NB4 (cell line): ENCODE results near the gene TRIM62.

ENCODE experiments used
- MAX ChIP-seq: IDR thresholded peaks from 2 replicates; pipeline ENCODE4 v1.6.1; 2011; ENCODE audit warnings: low read depth, low read length
- MYC ChIP-seq: IDR thresholded peaks from 2 replicates; pipeline ENCODE4 v1.6.1; 2011; ENCODE audit warnings: low read depth, low read length
- POLR2A ChIP-seq: IDR thresholded peaks from 2 replicates; pipeline ENCODE4 v1.6.1; 2011; ENCODE audit warnings: mild to moderate bottlenecking; ENCODE audit not compliant: insufficient read length; ENCODE audit errors: extremely low read depth
- TF ChIP-seq, protein P1 (sequence below): IDR thresholded peaks from one replicate; pipeline ENCODE4 v1.5.1; 2012; ENCODE audit warnings: low read depth, low read length

DNA sequence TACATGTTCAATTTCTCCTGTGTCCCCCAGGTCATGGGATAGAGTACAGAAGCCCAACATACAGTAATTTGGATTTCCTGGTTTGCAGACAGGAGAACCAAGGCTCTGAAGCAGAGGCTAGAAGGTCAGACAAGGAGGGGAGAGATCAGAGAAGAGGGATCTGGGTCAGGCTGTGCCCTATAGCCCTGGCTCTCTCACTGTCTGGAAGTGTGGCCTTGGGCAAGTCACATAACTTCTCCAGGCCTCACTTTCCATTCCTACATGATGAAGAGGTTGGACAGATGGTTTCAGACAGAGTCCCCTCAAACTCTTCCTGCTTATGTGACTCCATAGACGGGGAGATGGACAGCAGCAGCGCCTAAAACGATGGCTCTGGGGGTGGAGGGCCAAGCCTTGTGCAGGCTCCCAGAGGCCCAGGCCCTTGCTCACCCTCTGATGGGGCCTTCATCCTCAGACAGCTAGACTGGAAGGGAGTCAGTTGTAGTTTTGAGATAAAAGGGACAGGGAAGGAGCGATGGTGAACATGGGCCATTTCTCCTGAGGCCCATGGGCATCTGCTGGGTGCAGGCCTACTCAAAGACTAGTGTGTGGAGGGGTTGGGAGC, 2.9 kb downstream of the TRIM62 start:
- TF ChIP-seq, protein P1, sequence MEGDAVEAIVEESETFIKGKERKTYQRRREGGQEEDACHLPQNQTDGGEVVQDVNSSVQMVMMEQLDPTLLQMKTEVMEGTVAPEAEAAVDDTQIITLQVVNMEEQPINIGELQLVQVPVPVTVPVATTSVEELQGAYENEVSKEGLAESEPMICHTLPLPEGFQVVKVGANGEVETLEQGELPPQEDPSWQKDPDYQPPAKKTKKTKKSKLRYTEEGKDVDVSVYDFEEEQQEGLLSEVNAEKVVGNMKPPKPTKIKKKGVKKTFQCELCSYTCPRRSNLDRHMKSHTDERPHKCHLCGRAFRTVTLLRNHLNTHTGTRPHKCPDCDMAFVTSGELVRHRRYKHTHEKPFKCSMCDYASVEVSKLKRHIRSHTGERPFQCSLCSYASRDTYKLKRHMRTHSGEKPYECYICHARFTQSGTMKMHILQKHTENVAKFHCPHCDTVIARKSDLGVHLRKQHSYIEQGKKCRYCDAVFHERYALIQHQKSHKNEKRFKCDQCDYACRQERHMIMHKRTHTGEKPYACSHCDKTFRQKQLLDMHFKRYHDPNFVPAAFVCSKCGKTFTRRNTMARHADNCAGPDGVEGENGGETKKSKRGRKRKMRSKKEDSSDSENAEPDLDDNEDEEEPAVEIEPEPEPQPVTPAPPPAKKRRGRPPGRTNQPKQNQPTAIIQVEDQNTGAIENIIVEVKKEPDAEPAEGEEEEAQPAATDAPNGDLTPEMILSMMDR, result no peak
- no peak for TF ChIP-seq POLR2A
- TF ChIP-seq MAX, result no peak
- TF ChIP-seq MYC, result no peak
